EH (cell line): Measurements from ENCODE around the gene ARPC2.

Source experiments
- DNase-seq: peaks from one replicate; pipeline ENCODE4 v3.0.0-alpha.2; 2015; ENCODE audit warnings: low read depth

Gene ARPC2

GRCh38 chr2:218290316-218291261, 73.6 kb downstream of the ARPC2 start:
- no peak for DNase-seq

GRCh38 chr2:218291318-218292047, 74.5 kb downstream of the ARPC2 start:
- DNase-seq, result peak; percentile 49

DNA sequence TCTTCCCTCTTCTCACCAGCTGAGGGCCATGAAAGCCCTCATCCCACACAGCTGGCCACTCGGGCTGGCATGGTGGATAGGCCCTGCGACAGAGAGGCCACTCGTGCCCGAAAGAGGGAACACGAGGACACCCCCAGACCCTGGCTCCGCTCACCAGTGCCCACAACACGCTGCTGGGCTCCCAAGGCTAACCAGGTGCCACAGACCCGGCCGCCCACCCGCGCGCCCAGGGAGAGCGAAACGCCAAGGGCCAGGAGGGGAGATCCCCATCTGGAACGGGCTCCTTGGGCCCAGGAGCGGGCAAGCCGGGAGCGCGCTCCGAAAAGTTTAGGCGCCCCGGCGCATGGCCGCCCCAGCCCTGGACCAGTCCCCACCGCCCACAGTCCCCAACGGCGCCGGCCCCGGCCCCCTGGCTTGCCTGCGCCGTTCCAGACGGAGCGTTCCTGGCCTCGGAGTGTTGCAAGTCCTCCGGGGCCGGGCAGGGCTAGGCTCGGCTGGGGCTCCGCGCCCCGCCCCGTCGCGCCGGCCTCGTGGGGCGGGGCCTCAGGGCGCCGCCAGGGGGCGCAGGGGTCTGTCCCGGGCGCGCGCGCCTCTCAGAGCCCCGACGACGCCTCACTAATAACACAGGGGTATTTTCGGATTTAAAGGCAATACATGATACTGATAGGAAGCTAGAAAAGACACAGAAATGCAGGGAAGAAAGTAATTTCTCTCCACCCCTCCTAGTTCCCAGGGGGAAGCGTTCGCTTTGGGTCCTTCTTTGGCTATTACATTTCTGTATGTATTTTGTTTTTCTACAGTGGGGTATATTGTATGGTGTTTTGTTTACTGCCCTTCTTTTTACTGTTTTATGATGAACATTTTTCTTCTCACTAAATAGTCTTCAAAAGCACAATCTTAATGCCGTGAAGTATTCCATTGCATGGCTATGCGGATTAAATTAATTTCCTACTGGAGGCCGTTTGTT, 75.3 kb downstream of the ARPC2 start, which contains the start of gene TMBIM1:
Gene TMBIM1, minus strand, starts transcription at position 456 of the 967 bp plus-strand sequence. CDS start 10,362 bp downstream, outside the sequence.
- peak; percentile 74 for DNase-seq

- no peak for DNase-seq
Measured at GRCh38 chr2:218293715-218294429, 76.9 kb downstream of the ARPC2 start.

GRCh38 chr2:218294430-218295022, 77.5 kb downstream of the ARPC2 start:
- DNase-seq, result no peak

- DNase-seq, result no peak
Measured at GRCh38 chr2:218295029-218295428, 78.0 kb downstream of the ARPC2 start.

GRCh38 chr2:218296200-218296599, 79.2 kb downstream of the ARPC2 start:
- no peak for DNase-seq

DNA sequence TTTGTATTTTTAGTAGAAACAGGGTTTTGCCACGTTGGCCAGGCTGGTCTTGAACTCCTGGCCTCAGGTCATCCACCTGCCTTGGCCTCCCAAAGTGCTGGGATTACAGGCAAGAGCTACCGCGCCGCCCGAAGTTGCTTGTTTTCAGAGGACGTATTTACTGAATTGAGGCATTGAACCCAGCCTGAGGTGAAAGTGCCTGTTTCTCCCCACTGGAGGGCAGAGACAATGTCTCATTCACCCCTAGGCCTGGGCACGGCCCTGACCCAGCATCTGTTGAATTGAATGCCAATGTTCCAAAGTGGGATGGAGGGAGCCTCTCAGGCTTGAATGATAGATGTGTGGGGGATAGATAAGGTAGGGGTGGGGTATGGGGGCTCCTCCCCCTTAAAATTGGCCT, 79.9 kb downstream of the ARPC2 start:
- DNase-seq, result no peak

DNA sequence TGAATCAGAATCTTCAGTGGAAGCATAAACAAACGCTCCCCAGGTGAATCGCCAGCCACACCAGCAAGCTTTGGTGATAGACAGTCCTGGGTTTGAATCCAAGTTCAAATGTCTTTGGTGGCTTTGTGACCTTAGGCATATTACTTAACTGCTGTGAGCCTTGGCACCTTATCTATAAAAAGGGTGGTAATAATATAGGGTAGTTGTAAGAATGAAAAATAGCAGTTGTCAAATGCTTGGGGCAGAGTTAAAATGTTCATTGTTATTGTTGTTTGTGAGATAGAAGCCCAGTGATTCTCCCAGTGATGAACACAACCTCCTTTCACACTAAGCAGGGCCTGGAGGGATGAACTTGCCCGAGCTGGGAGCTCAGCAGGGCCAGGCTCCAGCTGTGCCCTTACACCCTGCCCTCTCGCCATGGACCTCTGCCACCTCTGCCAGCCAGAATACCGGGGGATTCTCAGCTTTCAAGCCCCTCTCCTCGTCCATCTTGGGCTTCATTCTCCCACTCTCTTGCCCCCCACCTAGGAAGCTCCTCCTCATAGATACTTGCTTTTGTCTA, 81.4 kb downstream of the ARPC2 start:
- DNase-seq, result no peak

DNA sequence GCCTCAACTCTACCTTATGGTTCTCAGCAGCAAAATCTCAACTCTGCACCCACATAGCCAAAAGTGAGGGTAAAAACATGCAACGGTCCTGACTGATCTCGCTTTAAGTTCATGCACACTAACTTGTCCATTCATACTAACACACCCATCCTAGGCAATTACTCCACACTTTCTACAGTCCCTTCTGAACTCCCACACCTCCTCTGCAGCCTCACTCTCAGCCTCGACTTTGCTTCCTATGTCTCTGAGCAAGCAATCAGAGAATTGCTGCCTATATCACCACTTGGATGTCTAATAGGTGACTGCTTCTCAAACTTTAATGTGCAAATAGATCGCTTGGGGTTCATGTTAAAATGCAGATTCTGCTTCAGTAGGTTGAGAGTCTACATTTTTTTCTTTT, 83.2 kb downstream of the ARPC2 start:
- DNase-seq, result no peak

GRCh38 chr2:218301176-218301819, 84.3 kb downstream of the ARPC2 start:
- DNase-seq, result peak; percentile 80
